CD8-positive, alpha-beta memory T cell (primary cell): ENCODE results near the gene SLIT3. TPM values are rescaled to one million over a fixed set of nuclear protein-coding genes. Genes with fewer than 3 reads are reported as not detected.

Experiments used
- CTCF ChIA-PET: fragments of 350-600 bp; sonication (Branson Sonifier 250); formaldehyde crosslinking; loops from one replicate; lab custom pipeline; 2021; ENCODE audit warnings: antibody characterized with exemption; lab: Charles Lee
- POLR2A ChIA-PET: fragments of 350-600 bp; sonication (Branson Sonifier 250); formaldehyde crosslinking; loops from one replicate; lab custom pipeline; 2021; ENCODE audit warnings: antibody characterized with exemption; lab: Charles Lee
- DNase-seq, 5 donors: peaks; one replicate each; pipeline versions ENCODE4 v3.0.0 to v3.0.0-alpha.2; 2020 to 2022; ENCODE audit warnings: mixed read lengths in 1 of 5
- H3K27ac ChIP-seq: one replicate; pipeline ENCODE4 v1.7.0; 2013; ENCODE audit warnings: low read depth, mild to moderate bottlenecking, low read length, moderate library complexity
- H3K27me3 ChIP-seq: 2 replicates; pipeline ENCODE4 v1.7.0; 2013; ENCODE audit warnings: low read length, mild to moderate bottlenecking; ENCODE audit not compliant: insufficient read depth, poor library complexity, severe bottlenecking
- H3K36me3 ChIP-seq: 2 replicates; pipeline ENCODE4 v1.7.0; 2013; ENCODE audit warnings: mild to moderate bottlenecking, low read length, moderate library complexity; ENCODE audit not compliant: insufficient read depth
- H3K4me1 ChIP-seq: 2 replicates; pipeline ENCODE4 v1.7.0; 2013; ENCODE audit warnings: mild to moderate bottlenecking, low read length, moderate library complexity; ENCODE audit not compliant: insufficient read depth
- H3K4me3 ChIP-seq: 2 replicates; pipeline ENCODE4 v1.7.0; 2013; ENCODE audit warnings: mild to moderate bottlenecking, low read length
- H3K9me3 ChIP-seq: 2 replicates; pipeline ENCODE4 v1.7.0; 2013; ENCODE audit warnings: mild to moderate bottlenecking, low read length
- H3K27ac Mint-ChIP-seq, 8 donors: one replicate each; pipeline ENCODE4 v1.8.0; 2020 to 2021; ENCODE audit warnings: mixed read lengths in 8 of 8, mild to moderate bottlenecking in 6 of 8, inconsistent platforms in 3 of 8, moderate library complexity in 3 of 8
- H3K27me3 Mint-ChIP-seq, 2 donors: one replicate each; pipeline ENCODE4 v1.8.0; 2020 to 2021; ENCODE audit warnings: mixed read lengths in 2 of 2, mild to moderate bottlenecking in 1 of 2, moderate library complexity in 1 of 2
- H3K36me3 Mint-ChIP-seq, 3 donors: one replicate each; pipeline ENCODE4 v1.8.0; 2020 to 2021; ENCODE audit warnings: mixed read lengths in 3 of 3, inconsistent platforms in 1 of 3, mild to moderate bottlenecking in 1 of 3
- H3K4me1 Mint-ChIP-seq, 3 donors: one replicate each; pipeline ENCODE4 v1.8.0; 2020 to 2021; ENCODE audit warnings: mixed read lengths in 3 of 3, inconsistent platforms in 1 of 3, mild to moderate bottlenecking in 1 of 3
- H3K4me3 Mint-ChIP-seq, 7 donors: one replicate each; pipeline ENCODE4 v1.8.0; 2020 to 2021; ENCODE audit warnings: mixed read lengths in 7 of 7, mild to moderate bottlenecking in 6 of 7, moderate library complexity in 4 of 7, inconsistent platforms in 2 of 7
- H3K9me3 Mint-ChIP-seq, 5 donors: one replicate each; pipeline ENCODE4 v1.8.0; 2020 to 2022; ENCODE audit warnings: mixed read lengths in 5 of 5, mild to moderate bottlenecking in 3 of 5, moderate library complexity in 2 of 5, inconsistent platforms in 1 of 5
- polyA plus RNA-seq: library from polyadenylated mRNA; unstranded; fragments of 300-500 nt; fragmentation: Illumina TruSeq; gene quantifications from one replicate; pipeline ENCODE4 v1.2.3, GENCODE V29; 2021
- total RNA-seq, 2 experiments: library from RNA; stranded (reverse); gene quantifications; one replicate each; pipeline ENCODE4 v1.2.3, GENCODE V29; 2021

The SLIT3 gene
- total and polyA plus RNA-seq, 3 experiments from 2014 or later, result 0.49 to 0.72 TPM; not detected in 1

DNA sequence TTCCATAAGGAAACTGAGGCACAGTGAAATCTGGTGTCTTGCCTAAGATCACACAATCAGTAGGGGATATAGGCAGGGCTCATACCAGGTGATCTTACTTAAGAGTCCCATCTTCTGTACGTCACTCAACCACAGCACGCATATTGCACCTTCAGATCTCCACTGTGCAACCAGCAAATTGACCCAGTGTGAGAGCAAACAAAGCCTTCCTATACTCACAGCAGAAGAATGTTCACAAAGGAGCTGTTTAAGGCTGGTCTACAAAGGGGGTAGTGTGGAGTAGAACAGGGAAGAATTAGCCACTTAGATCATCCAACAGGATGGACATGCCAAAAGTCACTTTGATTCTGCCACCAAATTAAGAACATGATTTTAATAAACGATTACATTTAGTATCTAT lies 305.9 kb downstream of the SLIT3 start:
- Mint-ChIP-seq H3K4me1 (no peaks in the 10 kb centered on the region), H3K4me3 (no peak overlapping the region), H3K9me3 (no peaks in the 10 kb centered on the region), H3K36me3 (no peaks in the 10 kb centered on the region), H3K27ac (no peak overlapping the region), H3K27me3 (peaks cover 3 to 4% of the 10 kb centered on the region in 2 donors)
- H3K36me3 ChIP-seq, result no peaks in the 10 kb centered on the region
- no peaks in the 10 kb centered on the region for H3K9me3 ChIP-seq
- CTCF ChIA-PET, result no interaction called here
- no peak for DNase-seq
- POLR2A ChIA-PET, result no interaction called here
- no peaks in the 10 kb centered on the region for H3K27me3 ChIP-seq
- H3K4me1 ChIP-seq, result no peaks in the 10 kb centered on the region
- no peak overlapping the region for H3K4me3 ChIP-seq
- H3K27ac ChIP-seq, result no peak overlapping the region

DNA sequence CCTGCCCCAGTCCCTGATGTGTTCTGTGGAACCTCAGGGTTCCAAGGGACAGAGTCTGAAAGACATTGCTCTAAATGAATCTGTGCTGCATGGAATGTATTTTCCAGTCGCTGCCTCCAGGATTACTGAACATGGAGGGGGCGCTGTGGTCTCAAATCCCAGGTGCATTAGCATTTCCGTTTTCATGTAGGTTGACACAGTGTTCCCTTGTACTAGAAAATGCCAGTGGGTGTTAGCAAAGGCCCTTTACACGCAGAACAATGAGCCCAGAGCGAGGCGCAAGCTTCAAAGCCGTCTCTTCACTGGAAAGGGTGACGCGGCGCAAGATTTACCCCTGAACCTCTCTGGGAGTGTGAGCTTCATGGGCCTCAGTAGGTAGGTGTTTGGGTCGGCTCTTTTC lies 308.3 kb downstream of the SLIT3 start:
- Histone ChIP-seq H3K4me3 (no peak overlapping the region), H3K36me3 (no peaks in the 10 kb centered on the region), H3K27me3 (no peaks in the 10 kb centered on the region), H3K27ac (no peak overlapping the region), H3K4me1 (no peaks in the 10 kb centered on the region), H3K9me3 (no peaks in the 10 kb centered on the region)
- Mint-ChIP-seq H3K4me3 (no peak overlapping the region), H3K9me3 (no peaks in the 10 kb centered on the region), H3K27ac (no peak overlapping the region), H3K36me3 (no peaks in the 10 kb centered on the region), H3K27me3 (peaks cover 6 to 7% of the 10 kb centered on the region in 2 donors), H3K4me1 (peaks cover 0 to 1% (median under 1%) of the 10 kb centered on the region in 3 donors)
- POLR2A ChIA-PET, result no interaction called here
- CTCF ChIA-PET, result no interaction called here
- DNase-seq, result no peak

- Mint-ChIP-seq H3K4me3 (no peak overlapping the region), H3K9me3 (no peaks in the 10 kb centered on the region), H3K4me1 (peaks cover 0 to 4% (median 3%) of the 10 kb centered on the region in 3 donors), H3K36me3 (no peaks in the 10 kb centered on the region), H3K27me3 (peaks cover 11 to 12% of the 10 kb centered on the region in 2 donors), H3K27ac (no peak overlapping the region)
- Histone ChIP-seq H3K4me3 (no peak overlapping the region), H3K4me1 (no peaks in the 10 kb centered on the region), H3K27ac (no peak overlapping the region), H3K36me3 (no peaks in the 10 kb centered on the region), H3K9me3 (no peaks in the 10 kb centered on the region), H3K27me3 (no peaks in the 10 kb centered on the region)
- POLR2A ChIA-PET, result no interaction called here
- CTCF ChIA-PET, result no interaction called here
- no peak for DNase-seq
Measured at GRCh38 chr5:168992016-168992415, 308.9 kb downstream of the SLIT3 start.

GRCh38 chr5:168991311-168991710 lies 309.6 kb downstream of the SLIT3 start:
- Histone ChIP-seq H3K4me3 (no peak overlapping the region), H3K9me3 (no peaks in the 10 kb centered on the region), H3K27me3 (no peaks in the 10 kb centered on the region), H3K4me1 (no peaks in the 10 kb centered on the region), H3K36me3 (no peaks in the 10 kb centered on the region), H3K27ac (no peak overlapping the region)
- Mint-ChIP-seq H3K27me3 (peaks cover 9 to 16% of the 10 kb centered on the region in 2 donors), H3K4me3 (no peak overlapping the region), H3K9me3 (no peaks in the 10 kb centered on the region), H3K4me1 (peaks cover 0 to 4% (median 3%) of the 10 kb centered on the region in 3 donors), H3K27ac (no peak overlapping the region), H3K36me3 (no peaks in the 10 kb centered on the region)
- no peak for DNase-seq
- ChIA-PET POLR2A (no interaction called here), CTCF (no interaction called here)

- Mint-ChIP-seq H3K36me3 (no peaks in the 10 kb centered on the region), H3K4me3 (no peak overlapping the region), H3K27me3 (peaks cover 9 to 20% of the 10 kb centered on the region in 2 donors), H3K9me3 (no peaks in the 10 kb centered on the region), H3K27ac (no peak overlapping the region), H3K4me1 (peaks cover 0 to 4% (median 3%) of the 10 kb centered on the region in 3 donors)
- Histone ChIP-seq H3K4me3 (no peak overlapping the region), H3K27me3 (no peaks in the 10 kb centered on the region), H3K9me3 (no peaks in the 10 kb centered on the region), H3K4me1 (no peaks in the 10 kb centered on the region), H3K36me3 (no peaks in the 10 kb centered on the region), H3K27ac (no peak overlapping the region)
- ChIA-PET POLR2A (no interaction called here), CTCF (no interaction called here)
- DNase-seq, result no peak
Measured at GRCh38 chr5:168990679-168991078, 310.3 kb downstream of the SLIT3 start.

GRCh38 chr5:168989731-168990505 lies 311.0 kb downstream of the SLIT3 start:
- no peak overlapping the region for H3K27ac ChIP-seq
- POLR2A ChIA-PET, result no interaction called here
- Mint-ChIP-seq H3K36me3 (no peaks in the 10 kb centered on the region), H3K4me3 (no peak overlapping the region), H3K27me3 (peaks cover 12 to 20% of the 10 kb centered on the region in 2 donors), H3K9me3 (no peaks in the 10 kb centered on the region), H3K4me1 (peaks cover 0 to 4% (median 3%) of the 10 kb centered on the region in 3 donors), H3K27ac (no peak overlapping the region)
- H3K4me1 ChIP-seq, result no peaks in the 10 kb centered on the region
- H3K36me3 ChIP-seq, result no peaks in the 10 kb centered on the region
- no peaks in the 10 kb centered on the region for H3K27me3 ChIP-seq
- H3K9me3 ChIP-seq, result no peaks in the 10 kb centered on the region
- CTCF ChIA-PET, result no interaction called here
- no peak overlapping the region for H3K4me3 ChIP-seq
- DNase-seq, result no peak

GRCh38 chr5:168988699-168989098 lies 312.2 kb downstream of the SLIT3 start:
- Histone ChIP-seq H3K36me3 (no peaks in the 10 kb centered on the region), H3K9me3 (no peaks in the 10 kb centered on the region), H3K4me1 (no peaks in the 10 kb centered on the region), H3K27me3 (no peaks in the 10 kb centered on the region), H3K27ac (no peak overlapping the region), H3K4me3 (no peak overlapping the region)
- ChIA-PET POLR2A (no interaction called here), CTCF (interaction anchor here (2.6 kb wide), 1 partner anchor 593 kb away, joined by 29 read pairs; the partner anchor contains the start of gene SPDL1)
- no peaks in the 10 kb centered on the region for H3K36me3 Mint-ChIP-seq
- H3K4me1 Mint-ChIP-seq, result peaks cover 0 to 4% (median 3%) of the 10 kb centered on the region in 3 donors
- H3K4me3 Mint-ChIP-seq, result no peak overlapping the region
- H3K9me3 Mint-ChIP-seq, result no peaks in the 10 kb centered on the region
- no peak for DNase-seq
- H3K27me3 Mint-ChIP-seq, result peaks cover 12 to 20% of the 10 kb centered on the region in 2 donors
- H3K27ac Mint-ChIP-seq, result no peak overlapping the region

GRCh38 chr5:168987543-168988300 lies 313.2 kb downstream of the SLIT3 start:
- POLR2A ChIA-PET, result no interaction called here
- CTCF ChIA-PET, result interaction anchor here (0.8 to 2.6 kb wide), 5 partner anchors 8 to 594 kb away, joined by 3 to 29 read pairs (median 3); partner anchors contain the start of gene SPDL1

More at GRCh38 chr5:168987543-168988300, 313.2 kb downstream of the SLIT3 start:
- no peaks in the 10 kb centered on the region for H3K36me3 ChIP-seq
- no peak overlapping the region for H3K27ac ChIP-seq
- no peaks in the 10 kb centered on the region for H3K36me3 Mint-ChIP-seq
- peaks cover 14 to 20% of the 10 kb centered on the region in 2 donors for H3K27me3 Mint-ChIP-seq
- no peak overlapping the region for H3K4me3 Mint-ChIP-seq
- H3K9me3 ChIP-seq, result no peaks in the 10 kb centered on the region
- peak; percentile 2 to 50 (median 19) for DNase-seq
- no peak overlapping the region for H3K27ac Mint-ChIP-seq
- H3K4me1 Mint-ChIP-seq, result peaks cover 0 to 4% (median 3%) of the 10 kb centered on the region in 3 donors
- H3K4me1 ChIP-seq, result no peaks in the 10 kb centered on the region
- no peaks in the 10 kb centered on the region for H3K27me3 ChIP-seq
- no peaks in the 10 kb centered on the region for H3K9me3 Mint-ChIP-seq
- no peak overlapping the region for H3K4me3 ChIP-seq
